ENCODE results near the gene COL23A1.

DNA sequence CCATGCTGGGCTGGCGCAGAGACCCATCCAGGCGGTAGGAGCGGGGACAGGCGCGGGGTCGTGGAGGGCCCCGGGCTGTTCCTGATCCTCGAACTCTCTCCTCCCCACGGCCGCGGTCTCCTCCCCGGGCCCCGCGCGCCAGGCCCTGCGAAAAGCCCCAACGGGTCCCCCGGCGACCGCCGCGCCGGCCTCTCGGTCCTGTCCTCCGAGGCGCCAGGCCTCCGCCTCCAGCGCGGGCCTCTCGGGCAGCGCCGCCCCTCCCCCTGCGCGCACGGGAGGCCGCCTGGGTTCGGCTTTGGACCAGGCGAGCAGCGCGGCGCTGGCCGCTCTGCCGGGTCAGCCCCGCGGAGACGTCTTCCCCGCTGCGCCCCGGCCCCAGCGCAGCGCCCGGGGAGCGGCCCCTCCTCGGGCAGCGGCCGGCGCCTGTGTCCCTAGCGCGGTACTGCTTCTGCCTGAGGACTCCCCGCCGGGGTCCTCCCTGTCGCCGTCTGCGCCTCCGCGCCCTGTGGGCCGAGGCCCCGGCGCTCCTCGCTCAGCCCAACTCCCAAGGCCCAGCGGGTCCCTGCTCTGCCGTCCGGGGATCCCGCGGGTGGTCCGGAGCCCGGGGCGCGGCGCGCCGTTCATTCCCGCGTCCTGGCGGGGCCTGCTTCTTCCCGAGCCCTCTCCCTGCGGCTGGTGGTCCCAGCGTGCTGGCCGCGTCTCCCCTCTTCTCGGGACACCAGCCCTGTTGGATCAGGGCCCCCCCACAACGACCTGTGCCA is 13.4 kb downstream of the COL23A1 start:
- TF ChIP-seq, protein P1, sequence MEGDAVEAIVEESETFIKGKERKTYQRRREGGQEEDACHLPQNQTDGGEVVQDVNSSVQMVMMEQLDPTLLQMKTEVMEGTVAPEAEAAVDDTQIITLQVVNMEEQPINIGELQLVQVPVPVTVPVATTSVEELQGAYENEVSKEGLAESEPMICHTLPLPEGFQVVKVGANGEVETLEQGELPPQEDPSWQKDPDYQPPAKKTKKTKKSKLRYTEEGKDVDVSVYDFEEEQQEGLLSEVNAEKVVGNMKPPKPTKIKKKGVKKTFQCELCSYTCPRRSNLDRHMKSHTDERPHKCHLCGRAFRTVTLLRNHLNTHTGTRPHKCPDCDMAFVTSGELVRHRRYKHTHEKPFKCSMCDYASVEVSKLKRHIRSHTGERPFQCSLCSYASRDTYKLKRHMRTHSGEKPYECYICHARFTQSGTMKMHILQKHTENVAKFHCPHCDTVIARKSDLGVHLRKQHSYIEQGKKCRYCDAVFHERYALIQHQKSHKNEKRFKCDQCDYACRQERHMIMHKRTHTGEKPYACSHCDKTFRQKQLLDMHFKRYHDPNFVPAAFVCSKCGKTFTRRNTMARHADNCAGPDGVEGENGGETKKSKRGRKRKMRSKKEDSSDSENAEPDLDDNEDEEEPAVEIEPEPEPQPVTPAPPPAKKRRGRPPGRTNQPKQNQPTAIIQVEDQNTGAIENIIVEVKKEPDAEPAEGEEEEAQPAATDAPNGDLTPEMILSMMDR (IDR thresholded peaks at IDR 0.05), result no peak
- no peak for TF ChIP-seq EZH2 (IDR thresholded peaks at IDR 0.05; ENCODE audit: borderline replicate concordance, insufficient read depth, low read depth, low read length, poor library complexity, severe bottlenecking)

Data from B cell (primary cell).